HG03439 (cell line): ENCODE results near the gene SLC35B4.
A peak's percentile ranks its signal among the peaks of the same experiment; 100 is the strongest.

Experiments used
- ATAC-seq: cut with Tn5 transposase; IDR thresholded peaks from one replicate; pipeline ENCODE4 v1.9.1; 2021; ENCODE audit warnings: mild to moderate bottlenecking, moderate library complexity; ENCODE audit not compliant: unreplicated experiment

The SLC35B4 gene

GRCh38 chr7:134332892-134333291 lies 16.2 kb upstream of the SLC35B4 start:
- no peak for ATAC-seq

GRCh38 chr7:134331393-134331792 lies 14.7 kb upstream of the SLC35B4 start:
- ATAC-seq = no peak

- ATAC-seq = no peak
Observed at GRCh38 chr7:134330974-134331373, 14.2 kb upstream of the SLC35B4 start.

GRCh38 chr7:134329614-134330346 lies 13.1 kb upstream of the SLC35B4 start:
- no peak for ATAC-seq

- no peak for ATAC-seq
Observed at GRCh38 chr7:134328900-134329299, 12.2 kb upstream of the SLC35B4 start.

- ATAC-seq = peak; percentile 67
Observed at GRCh38 chr7:134327896-134328295, 11.2 kb upstream of the SLC35B4 start.

GRCh38 chr7:134324107-134324506 lies 7.4 kb upstream of the SLC35B4 start:
- no peak for ATAC-seq

GRCh38 chr7:134320201-134320600 lies 3.5 kb upstream of the SLC35B4 start:
- ATAC-seq = no peak

GRCh38 chr7:134318443-134318842 lies 1.7 kb upstream of the SLC35B4 start:
- ATAC-seq = no peak

- ATAC-seq = no peak
Observed at GRCh38 chr7:134317434-134317833, 704 bp upstream of the SLC35B4 start.

- no peak for ATAC-seq
Observed at GRCh38 chr7:134315679-134316538, 821 bp downstream of the SLC35B4 start.

GRCh38 chr7:134313543-134313942 lies 3.2 kb downstream of the SLC35B4 start:
- no peak for ATAC-seq

GRCh38 chr7:134312717-134313116 lies 4.0 kb downstream of the SLC35B4 start:
- no peak for ATAC-seq

- no peak for ATAC-seq
Observed at GRCh38 chr7:134311807-134312206, 4.9 kb downstream of the SLC35B4 start.

GRCh38 chr7:134308548-134308947 lies 8.2 kb downstream of the SLC35B4 start:
- no peak for ATAC-seq

GRCh38 chr7:134307320-134307719 lies 9.4 kb downstream of the SLC35B4 start:
- ATAC-seq = no peak

- ATAC-seq = no peak
Observed at GRCh38 chr7:134302120-134302519, 14.6 kb downstream of the SLC35B4 start.

GRCh38 chr7:134301592-134301991 lies 15.1 kb downstream of the SLC35B4 start:
- no peak for ATAC-seq

- no peak for ATAC-seq
Observed at GRCh38 chr7:134300988-134301387, 15.7 kb downstream of the SLC35B4 start.

GRCh38 chr7:134298902-134299683 lies 17.6 kb downstream of the SLC35B4 start:
- no peak for ATAC-seq

- ATAC-seq = no peak
Observed at GRCh38 chr7:134297489-134297888, 19.2 kb downstream of the SLC35B4 start.
